Glomerular endothelial cell (primary cell): ENCODE results near the gene COL5A1. TPM values are rescaled to one million over a fixed set of nuclear protein-coding genes. Genes with fewer than 3 reads are reported as not detected.
"Not testable (repeated sequence)": the region's sequence is repeated elsewhere in the genome, so short reads cannot be mapped to it uniquely, and the experiment has no call there.

Source experiments
- DNase-seq: peaks from one replicate; pipeline ENCODE4 v3.0.0-alpha.2; 2011; ENCODE audit warnings: low read depth, low spot score; ENCODE audit errors: extremely low read depth
- total RNA-seq: library from RNA; depleted of rRNA; stranded (reverse); fragments of >200 nt; gene quantifications from 2 replicates; pipeline ENCODE4 v1.2.3, GENCODE V29; 2015

Gene COL5A1
- total RNA-seq, 1 donor from 2014 or later, result 366 TPM

DNA sequence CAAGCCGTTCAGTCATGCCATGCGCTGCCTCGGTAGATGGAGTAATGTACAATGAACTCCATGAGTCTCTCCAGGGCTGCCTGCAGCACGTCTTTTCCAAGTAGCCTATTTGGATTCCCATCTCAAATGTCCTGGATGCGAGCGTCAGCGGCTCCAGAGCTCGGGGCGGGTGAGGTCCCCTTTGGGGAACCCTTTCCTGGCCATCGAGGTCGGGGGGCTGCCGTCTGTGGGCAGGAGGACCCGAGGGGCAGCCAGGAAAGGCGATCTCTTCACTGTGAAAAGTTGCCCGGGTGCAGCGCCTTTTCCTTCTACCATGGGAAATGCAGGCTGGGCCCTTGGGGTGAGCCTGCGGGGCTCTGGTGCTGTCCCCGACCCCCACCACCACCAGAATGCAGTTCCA, 202.1 kb downstream of the COL5A1 start:
- no peak for DNase-seq

DNA sequence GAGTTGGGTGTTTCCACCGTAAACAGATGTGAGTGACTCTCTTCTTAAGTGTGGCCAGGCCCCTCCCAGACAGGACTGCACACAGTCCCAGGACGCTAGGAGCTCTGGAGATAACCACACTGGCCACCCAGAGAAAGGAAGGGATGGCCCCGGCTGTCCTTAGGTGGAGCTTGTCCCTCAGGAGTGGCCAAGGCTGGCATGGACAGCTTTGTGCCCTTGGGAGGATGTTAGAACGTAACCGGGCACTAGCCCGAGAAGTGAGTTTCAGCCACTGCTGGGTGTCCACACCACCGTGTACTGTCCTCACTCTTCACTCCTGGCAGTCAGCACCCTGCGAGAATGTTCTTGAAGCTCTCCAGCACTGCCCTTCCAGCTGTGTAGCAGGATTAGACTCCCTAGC, 203.2 kb downstream of the COL5A1 start:
- DNase-seq, result no peak

DNA sequence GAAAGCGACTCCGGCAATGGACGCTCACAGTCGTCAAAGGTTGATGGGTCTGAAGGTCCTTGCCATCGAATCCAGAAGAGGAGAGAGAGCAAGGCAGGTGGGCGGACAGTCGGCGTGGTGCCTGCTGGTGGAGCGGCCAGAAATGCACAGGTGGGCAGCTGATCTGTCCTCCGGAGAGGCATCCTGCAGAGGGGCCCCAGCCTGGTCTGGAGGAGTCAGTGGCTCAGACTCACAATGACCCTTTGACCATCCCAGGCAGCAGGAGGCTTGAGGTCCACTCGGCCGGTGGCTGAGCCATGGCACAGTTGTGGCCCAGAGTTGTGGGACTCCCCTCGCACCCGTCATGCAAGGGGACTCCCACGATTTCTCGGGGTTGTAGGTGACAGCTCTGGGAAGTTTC, 204.6 kb downstream of the COL5A1 start:
- no peak for DNase-seq

DNA sequence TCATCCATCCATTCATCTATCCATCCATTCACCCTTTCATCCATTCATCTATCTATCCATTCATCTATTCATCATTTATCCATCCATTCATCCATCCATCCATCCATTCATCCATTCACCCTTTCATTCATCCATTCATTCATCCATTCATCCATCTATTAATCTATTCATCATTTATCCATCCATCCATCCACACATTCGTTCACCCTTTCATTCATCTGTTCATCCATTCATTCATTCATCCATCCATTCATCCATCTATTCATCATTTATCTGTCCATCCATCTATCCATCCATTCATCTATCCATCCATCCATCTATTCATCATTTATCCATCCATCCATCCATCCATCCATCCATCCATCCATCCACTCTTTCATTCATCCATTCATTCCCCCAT, 205.1 kb downstream of the COL5A1 start:
- no peak for DNase-seq

DNA sequence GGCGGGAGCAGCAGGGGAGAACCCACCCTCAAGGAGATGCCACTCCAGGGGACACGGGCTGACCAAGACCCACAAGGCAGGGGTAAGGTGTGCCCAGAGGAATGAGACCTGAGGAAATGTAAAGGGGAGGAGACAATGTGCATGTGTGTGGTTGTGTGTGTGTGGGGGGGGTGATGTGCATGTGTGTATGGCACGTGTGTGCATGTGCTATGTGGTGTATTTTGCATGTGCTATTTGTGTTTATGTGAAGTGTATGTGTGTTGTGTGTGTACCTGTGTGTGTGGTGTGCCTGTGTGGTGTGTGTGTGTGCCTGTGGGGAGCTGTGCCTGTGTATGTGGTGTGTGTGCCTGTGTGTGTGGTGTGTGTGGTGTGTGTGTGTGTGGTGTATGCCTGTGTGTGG, 205.5 kb downstream of the COL5A1 start:
- no peak for DNase-seq

DNA sequence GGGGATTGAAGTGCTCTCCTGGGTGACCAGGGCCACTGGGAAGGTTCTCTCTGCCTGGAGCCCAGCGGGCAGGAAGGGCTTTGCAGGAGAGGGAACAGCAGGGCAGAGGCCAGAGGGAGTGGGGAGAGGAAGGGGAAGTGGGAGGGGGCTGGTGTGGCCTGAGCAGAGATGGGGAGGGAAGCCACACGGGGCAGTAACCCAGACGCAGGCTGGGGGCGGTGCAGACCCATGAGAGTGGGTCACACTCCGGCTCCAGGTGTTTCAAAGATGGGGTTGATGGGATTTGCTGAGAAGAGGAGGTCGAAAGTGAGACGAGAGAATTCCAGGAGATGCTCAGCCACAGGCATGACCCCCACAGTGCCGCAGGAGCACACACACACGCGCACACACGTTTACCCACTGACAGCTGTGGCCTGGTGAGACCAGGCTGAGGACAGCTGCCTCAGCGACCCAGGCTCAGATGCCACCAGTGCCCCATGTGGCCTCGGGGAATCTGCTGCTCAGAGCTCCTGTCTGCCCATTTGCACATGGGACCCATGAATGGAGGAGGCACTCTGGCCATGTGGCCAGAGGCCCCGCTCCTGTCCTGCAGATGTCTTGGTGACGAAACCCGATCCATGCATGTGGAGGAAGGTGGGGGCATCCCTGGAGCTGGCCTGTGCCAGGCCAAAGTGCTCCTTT, 206.3 kb downstream of the COL5A1 start:
- no peak for DNase-seq

DNA sequence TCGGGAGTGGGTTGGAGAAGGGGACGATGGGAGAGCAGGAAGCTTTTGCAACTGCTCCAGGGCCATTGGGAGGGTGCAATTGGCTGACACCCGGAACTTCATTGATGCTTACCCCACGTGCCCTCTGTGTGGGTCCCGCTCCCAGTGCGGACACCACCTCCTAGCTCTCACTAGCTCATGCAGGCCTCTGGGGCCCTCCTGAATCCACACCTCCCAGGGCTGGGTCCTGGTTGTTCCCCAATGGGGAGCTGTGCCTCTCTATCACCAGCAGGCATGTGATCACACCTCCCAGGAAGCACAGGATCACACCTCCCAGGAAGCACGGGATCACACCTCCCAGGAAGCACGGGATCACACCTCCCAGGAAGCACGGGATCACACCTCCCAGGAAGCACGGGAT, 206.9 kb downstream of the COL5A1 start:
- no peak for DNase-seq

DNA sequence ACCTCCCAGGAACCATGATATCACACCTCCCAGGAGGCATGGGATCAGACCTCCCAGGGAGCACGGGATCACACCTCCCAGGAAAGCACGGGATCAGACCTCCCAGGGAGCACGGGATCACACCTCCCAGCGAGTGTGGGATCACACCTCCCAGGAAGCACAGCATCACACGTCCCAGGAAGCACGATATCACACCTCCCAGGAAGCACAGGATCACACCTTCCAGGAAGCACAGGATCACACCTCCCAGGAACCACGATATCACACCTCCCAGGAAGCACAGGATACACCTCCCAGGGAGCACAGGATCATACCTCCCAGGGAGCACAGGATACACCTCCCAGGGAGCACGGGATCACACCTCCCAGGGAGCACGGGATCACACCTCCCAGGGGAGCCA, 209.0 kb downstream of the COL5A1 start:
- DNase-seq, result no peak

DNA sequence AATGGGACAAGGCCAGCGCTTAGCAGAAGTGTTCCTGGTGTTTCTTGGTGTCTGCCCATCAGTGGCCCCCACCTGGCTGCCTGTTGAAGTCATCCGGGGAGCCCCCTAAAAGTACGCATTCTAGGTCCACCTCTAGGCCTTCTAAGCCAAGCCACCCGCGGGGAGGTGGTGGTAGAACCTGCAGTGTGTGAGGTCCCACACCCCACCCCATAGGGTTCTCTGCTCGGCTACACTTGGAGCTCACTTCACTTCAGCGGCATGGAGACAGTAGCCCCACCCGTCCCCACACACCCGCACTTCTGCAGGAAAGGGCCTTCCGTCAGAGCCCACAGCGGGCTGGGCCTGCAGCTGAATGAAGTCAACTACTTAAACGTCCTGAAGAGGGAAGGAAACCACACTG, 209.4 kb downstream of the COL5A1 start:
- DNase-seq, result no peak

DNA sequence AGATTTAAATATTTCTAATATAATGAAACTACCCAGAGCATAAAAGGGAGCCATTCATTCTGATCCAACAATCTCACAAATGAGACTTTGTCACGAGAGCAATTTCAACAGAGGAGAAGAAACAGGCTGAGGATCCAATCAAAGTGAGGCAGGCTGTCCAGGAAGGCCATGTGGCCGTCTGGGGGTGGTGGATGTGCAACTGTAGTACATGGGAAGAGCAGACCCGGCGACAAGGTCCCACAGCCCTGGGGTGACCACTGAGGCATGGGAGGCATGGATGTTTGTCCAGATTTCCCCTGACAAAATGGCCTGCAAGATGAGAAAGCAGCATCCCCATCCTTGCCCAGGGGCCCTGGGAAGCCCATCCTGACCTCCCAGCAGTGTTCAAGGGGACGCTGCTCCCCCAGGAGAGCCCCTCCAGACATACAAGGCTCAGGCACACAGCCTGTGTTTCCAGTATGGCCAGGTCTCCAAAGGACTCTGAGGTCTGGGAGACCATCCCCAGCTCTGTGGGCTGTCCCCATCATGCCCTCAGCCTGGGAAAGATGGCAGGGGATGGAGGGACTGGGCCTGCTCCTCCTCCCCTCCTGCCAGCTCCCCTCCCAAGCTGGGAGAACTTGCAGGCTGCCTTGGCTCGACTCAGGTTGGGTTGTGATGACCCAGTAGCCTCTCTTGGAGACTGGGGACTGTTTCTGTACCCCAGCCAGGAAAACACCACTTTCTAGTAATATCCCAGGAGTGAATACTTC, 211.5 kb downstream of the COL5A1 start:
- no peak for DNase-seq

DNA sequence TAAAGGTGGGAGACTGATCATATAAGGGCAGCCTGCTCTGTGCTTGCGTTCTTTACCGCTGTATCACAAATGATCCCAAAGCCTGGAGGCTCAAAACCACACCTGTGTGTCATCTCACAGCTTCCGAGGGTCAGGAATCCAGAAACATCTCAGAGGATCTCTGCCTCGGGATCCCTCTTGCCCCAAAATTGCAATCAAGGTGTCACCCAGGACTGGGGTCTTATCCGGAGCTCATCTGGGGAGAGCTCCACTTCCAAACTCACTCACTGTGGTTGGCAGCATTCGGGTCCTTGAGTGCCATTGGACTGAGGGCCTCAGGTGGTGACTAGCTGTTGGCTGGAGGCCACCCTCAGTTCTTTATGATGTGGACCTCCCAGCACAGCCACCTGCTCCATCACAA, 212.3 kb downstream of the COL5A1 start:
- no peak for DNase-seq

DNA sequence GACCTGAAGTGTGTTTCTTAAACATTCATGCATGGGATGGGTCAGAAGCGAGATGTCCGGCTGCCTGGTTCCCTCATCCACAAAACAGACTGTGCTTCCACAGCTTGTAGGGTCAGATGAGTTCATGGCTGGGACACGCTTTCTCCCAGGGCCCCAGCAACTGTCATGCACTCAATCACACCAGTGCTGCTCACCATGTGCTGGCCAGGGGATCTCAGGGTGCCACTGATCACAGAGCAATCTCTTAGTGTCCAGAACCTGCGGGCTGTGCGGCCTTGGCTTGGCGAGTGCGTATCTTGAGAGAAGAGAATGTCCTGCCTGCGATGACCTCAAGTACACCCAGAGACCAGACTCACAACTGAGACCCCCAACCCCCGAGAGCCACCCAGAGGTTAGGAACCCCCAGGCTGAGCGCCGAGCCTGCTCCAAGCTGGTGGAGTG, 213.0 kb downstream of the COL5A1 start:
- DNase-seq, result no peak

DNA sequence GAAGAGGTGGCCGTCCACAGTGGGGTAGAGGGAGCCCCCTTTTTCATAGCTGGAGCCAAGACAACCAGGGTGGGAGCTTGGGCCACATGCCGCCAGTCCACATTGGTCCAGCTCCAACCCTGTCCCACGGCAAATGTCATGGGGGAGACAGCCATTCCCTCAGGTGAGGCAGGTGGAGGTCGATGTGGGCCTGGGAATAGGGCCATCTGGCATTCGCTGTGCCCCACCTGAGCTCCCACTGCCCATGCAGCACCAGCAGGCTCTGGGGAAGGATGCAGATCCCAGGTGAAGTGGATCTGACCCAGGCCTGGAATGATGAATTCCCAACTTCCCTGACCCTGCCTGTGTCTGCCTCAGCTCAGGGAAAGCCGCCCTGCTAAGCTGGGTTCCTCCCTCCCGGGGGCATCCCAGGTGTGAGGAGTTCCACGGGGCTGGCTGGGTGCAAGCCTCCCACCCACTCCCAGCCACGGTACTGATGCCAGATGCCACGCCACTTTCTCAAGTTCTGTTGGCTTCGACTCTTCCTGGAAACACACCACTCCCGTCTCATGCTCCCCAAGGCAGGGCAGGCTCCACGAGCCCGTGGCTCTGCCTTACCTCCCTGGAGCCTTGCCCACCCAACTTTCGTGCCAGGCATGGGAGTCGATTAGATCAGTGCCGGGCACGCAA, 213.8 kb downstream of the COL5A1 start:
- DNase-seq, result no peak

DNA sequence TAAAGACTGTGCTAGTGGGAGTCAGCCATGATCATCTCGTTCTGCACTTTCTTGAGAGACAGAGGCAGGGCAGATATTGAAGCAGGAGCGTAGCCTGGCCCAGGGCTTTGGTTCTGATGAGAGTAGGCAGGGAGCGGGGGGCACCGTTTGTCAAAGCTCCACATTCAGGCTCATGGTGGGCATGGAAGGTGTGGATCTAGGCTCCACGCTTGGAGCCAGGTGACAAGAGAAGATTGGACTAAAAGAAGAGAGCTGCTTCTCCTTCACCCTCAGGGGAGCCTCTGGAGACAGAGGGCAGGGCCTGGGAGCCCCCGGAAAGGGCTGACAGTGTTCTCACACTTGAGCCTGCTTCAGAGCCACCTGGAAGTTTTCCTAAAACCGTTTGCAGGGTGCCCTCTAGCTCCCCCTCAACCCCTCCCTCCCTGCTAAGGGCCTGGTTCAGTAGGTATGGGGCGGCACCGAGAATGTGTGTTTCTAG, 214.3 kb downstream of the COL5A1 start:
- no peak for DNase-seq

DNA sequence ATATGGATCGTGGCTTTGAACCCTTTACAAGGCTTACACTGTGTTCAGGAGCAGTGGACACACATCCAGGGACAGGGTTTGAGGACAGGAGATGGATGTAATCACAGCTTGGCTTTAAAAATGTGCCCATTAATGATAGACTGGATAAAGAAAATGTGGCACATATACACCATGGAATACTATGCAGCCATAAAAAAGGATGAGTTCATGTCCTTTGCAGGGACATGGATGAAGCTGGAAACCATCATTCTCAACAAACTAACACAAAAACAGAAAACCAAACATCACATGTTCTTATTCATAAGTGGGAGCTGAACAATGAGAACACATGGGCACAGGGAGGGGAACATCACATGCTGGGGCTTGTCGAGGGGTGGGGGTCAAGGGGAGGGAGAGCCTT, 215.8 kb downstream of the COL5A1 start:
- DNase-seq, result not testable (repeated sequence)

DNA sequence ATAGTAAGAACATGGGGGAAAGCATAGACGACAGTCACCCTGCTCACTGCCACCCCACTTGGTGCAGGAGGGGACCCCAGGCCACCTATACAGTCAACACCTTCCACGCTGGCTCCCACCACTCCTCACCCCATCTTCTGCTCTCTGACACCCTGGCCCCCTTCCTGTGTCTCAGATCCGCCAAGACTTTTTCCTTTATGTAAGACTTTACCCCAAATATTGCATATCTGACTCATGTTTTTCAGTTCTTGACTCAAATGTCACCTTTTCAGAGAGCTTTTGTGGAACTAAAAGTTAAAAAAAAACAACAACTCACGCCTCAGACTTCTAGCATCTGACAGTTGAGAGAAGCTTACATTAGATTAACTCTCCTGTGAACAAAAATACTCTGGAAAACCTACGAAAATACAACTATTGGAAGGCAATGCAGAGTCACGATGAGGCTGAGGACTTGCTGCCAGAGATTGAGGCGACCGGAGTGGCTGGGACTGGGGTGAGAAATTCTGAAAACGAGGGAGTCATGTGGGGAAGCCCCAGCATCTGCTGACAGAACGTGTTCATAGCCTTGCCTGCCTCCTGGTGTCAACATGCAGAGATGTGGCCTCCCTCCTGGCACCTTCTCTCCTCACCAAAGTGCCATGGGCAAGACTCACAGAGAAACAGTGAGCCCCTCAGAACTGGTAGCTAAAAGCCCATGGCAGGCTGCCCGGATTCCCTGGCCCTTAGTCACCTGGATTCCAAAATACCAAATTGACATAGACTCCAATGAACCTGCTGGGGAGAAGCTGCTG, 216.6 kb downstream of the COL5A1 start:
- DNase-seq, result no peak

DNA sequence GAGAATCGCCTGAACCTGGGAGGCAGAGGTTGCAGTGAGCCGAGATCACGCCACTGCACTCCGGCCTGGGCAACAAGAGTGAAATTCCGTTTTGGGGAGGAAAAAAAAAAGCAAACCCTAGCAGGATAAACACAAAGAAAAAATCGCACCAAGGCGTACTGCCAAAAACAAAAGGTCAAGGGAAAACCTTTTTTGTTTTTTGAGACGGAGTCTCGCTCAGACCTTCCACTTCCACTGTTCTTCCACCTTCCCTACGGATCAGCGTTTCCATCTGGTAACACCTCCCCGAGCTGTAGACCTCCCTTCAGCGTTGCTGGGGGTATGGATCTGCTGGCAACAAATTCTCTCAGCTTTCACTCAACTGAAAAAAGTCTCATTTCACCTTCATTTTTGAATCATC, 218.9 kb downstream of the COL5A1 start:
- no peak for DNase-seq

DNA sequence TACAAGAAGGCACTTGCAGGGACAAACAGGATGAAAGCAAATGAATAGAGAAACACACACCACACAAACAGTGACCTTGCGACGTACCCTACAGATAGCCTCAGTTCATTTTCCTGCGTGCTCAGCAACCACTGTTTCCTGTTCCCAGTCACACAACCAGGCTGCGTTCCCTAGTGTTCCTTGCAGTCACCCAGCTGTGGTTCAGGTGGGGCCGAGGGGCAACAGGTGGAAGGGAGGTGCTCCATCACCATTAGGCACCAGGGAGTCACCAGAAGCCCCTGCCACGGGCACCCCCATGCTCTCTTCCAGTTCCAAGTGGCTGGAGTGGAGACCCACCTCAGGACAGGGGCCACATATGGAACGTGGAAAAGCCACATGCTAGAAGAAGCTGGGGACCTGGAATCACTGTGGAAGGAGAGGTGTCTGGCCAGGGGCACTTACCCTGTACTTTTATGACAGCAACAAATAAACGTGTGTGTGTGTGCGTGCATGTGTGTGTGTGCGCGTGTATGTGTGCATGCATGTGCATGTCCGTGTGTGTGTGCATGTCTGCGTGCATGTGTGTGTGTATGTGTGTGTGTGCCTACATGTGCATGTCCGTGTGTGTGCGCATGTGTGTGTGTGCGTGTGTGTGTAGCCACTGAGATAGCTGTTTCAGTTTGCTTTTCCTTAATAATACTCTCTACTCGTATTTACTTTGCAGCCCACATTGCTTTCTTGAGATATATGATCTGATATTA, 220.2 kb downstream of the COL5A1 start:
- DNase-seq, result no peak

DNA sequence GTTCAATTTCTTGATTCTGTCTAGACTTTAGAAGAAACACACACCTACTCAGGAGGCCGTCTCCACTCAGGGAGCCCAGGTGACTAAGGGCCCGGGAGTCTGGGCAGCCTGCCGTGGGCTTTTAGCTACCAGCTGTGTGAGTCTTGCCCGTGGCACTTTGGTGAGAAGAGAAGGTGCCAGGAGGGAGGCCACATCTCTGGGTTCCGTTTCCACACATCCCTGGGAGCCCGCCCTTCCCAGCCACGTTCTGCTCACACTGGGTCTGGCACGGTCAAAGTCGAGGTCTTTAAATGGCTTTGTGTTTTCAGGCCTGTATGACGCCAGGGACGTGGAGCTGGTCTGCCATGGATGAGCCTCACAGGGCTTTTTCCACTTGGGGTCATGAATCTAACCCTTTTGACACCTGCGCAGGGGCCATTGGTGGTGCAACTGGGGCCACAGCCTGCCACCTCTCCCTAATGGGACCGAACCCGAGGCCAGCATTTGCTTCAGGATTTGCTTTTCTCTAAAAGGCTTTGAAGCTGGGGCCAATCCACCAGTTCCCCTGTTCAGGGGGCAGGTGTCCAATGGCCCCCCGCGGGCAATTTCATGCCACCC, 221.8 kb downstream of the COL5A1 start:
- DNase-seq, result no peak
